Inflammatory macrophage treated with lipopolysaccharide for 1 hour (primary cell): Measurements from ENCODE around the gene ZSCAN18.
"Not testable (repeated sequence)": the region's sequence is repeated elsewhere in the genome, so short reads cannot be mapped to it uniquely, and the experiment has no call there.

Source experiments
- DNase-seq, 2 donors: peaks; one replicate each; pipeline ENCODE4 v3.0.0-alpha.2; 2020 to 2022

Gene ZSCAN18, protein sequence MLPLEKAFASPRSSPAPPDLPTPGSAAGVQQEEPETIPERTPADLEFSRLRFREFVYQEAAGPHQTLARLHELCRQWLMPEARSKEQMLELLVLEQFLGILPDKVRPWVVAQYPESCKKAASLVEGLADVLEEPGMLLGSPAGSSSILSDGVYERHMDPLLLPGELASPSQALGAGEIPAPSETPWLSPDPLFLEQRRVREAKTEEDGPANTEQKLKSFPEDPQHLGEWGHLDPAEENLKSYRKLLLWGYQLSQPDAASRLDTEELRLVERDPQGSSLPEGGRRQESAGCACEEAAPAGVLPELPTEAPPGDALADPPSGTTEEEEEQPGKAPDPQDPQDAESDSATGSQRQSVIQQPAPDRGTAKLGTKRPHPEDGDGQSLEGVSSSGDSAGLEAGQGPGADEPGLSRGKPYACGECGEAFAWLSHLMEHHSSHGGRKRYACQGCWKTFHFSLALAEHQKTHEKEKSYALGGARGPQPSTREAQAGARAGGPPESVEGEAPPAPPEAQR

DNA sequence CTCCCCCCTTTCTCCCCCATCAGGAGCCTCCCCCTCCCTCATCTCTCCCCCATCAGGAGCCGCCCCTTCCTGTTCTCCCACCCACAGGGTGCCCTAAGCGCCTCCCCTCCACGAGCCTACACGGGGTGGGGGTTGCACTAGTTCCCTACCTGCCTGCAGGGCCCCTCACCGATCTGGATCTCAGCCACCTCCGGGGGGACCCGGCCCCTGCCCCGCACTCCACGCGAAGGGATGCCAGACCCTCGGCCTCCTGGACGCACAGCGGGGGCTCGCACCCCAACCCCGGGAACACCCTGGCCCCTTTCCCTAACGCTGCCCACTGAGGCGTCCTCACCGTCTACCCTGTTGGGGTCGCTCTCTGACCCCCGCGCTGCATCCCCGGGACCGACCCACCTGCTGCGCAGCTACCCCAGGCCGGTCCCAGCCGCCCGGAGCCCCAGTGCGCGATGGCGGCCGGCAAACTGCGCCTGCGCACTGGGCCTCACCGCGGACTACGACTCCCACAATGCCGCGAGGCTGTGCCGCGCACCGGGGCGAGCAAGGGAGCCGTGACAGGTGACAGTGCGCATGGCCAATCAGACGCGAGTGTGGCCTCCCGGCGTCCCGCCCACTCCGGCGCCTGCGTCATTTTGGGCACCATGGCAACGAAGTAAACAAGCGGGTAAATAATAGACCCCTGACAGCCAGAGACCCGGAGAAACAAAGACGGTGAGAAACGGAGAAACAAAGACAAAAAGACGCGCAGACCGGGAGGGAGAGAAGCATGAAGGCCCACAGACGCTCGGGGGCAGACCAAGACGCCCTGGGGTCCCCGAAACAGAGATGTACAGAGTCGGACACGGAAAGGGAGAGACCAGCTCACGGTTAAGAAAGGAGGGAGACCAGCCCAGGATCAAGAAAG lies at the start of gene ZSCAN18:
ZSCAN18 (minus strand) TSS at position 451 of the 901 bp plus-strand sequence. CDS start 7,964 bp downstream, outside the sequence.
- peak; percentile 89 for DNase-seq

GRCh38 chr19:58147475-58147874 lies 49.4 kb upstream of the ZSCAN18 start:
- not testable (repeated sequence) for DNase-seq

GRCh38 chr19:58145849-58146248 lies 47.8 kb upstream of the ZSCAN18 start:
- DNase-seq = no peak

- DNase-seq = no peak
Measured at GRCh38 chr19:58134244-58134643, 36.2 kb upstream of the ZSCAN18 start.

DNA sequence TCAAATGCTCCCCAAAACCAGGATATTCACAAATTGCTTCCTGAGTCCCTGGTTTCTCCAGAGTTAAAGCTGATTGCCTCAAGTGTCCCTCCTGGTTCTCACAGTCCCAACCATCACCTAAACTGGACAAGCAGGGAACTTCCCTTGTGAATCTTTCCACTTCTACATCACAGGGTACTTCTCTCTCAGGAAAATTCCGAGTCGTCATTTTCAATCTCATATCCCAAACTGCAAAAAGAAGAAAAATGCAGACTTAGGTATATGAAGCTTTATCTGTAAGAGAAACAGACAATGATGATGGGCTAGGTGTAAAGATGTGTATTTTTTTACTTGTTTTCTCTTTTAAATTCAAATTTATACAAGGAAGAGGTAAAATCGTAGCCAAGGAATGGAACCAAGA lies 31.3 kb upstream of the ZSCAN18 start:
- DNase-seq = no peak

- DNase-seq = no peak
Measured at GRCh38 chr19:58128041-58128685, 30.1 kb upstream of the ZSCAN18 start.

- DNase-seq = no peak
Measured at GRCh38 chr19:58123354-58123753, 25.3 kb upstream of the ZSCAN18 start.

- no peak for DNase-seq
Measured at GRCh38 chr19:58118979-58119733, 21.1 kb upstream of the ZSCAN18 start.

GRCh38 chr19:58117841-58118575 lies 20.0 kb upstream of the ZSCAN18 start:
- DNase-seq = no peak

DNA sequence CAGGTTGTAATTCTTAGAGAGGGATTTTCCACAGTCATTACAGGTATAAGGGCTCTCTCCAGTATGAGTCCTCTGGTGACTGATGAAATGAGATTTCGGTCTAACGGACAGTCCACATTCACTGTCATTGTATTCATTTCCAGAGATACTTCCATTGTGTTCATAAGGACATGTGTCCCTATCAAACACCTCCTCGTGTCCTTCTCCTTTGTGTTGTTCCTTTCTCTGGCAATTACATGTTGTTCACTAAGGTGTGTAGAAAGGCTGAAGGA lies 10.5 kb upstream of the ZSCAN18 start:
- no peak for DNase-seq

DNA sequence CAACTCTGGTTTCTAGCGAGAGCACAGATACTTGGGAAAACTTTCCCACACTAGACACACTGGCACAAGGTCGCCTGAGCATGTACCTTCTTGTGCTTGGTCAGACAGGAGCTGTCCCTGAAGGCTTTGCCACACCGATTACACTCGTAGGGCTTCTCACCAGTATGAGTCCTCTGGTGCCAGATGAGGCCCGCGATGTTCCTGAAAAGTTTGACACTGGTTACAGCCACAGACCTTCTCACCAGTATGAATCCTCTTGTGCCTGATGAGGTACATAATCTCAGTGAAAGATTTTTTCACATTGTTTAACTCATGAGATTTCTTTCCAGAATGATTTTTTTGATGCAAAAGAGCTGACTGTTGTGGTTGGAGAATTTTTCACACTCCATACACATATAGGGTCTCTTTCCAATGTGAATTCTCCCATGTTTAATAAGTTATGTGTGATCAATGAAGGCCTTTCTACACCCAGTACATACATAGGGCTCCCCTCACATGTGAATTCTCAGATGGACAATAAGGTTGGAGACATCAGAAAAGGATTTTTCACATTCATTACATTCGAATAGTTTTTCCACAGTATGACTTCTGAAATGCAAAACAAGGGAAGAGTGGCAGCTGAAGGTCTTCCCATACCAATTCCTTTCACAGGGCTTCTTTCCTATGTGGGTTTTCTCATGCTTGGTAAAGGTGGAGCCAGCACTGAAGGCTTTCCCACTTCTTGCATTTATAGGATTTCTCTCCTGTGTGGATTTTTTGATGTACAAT lies 9.9 kb upstream of the ZSCAN18 start:
- DNase-seq = no peak

DNA sequence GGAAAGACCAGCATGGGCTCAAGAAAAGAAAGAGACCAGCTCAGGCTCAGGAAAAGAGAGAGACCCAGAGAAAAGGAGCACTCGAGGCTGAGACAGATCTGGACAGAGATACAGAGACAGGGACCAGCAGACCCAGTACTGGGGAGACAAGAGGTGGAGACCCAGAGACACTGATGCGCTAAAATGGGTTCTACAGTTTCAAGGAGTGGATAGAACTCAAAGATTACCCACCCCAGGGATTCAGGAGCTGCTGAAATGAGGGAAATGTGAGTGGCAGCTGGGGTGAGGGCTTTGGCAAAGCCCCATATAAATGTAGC lies 609 bp upstream of the ZSCAN18 start:
- DNase-seq = no peak

GRCh38 chr19:58097349-58097748 lies 682 bp downstream of the ZSCAN18 start:
- no peak for DNase-seq

- DNase-seq = no peak
Measured at GRCh38 chr19:58096884-58097283, 1.1 kb downstream of the ZSCAN18 start.

DNA sequence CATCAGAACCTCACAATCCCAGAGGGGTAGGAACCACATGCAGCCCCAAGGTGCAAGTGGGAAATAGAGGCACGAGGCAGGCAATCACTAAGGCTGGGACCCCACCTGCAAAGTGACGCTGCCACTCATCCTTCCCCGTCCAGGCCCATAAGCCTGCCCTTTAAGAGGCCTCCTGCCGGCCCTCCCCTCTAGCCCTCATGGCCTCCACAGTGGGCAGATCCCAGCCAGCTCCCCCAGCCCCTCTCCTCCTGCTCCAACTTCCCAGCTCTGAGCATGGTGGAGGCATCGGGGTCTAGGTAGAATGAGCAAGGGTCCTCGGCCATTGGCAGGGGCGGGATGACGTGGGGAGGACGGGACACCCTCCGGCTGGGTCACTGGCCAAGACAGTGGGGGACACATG lies 2.7 kb downstream of the ZSCAN18 start:
- no peak for DNase-seq

GRCh38 chr19:58093071-58093470 lies 5.0 kb downstream of the ZSCAN18 start:
- DNase-seq = no peak

GRCh38 chr19:58091251-58091995 lies 6.6 kb downstream of the ZSCAN18 start:
- no peak for DNase-seq

DNA sequence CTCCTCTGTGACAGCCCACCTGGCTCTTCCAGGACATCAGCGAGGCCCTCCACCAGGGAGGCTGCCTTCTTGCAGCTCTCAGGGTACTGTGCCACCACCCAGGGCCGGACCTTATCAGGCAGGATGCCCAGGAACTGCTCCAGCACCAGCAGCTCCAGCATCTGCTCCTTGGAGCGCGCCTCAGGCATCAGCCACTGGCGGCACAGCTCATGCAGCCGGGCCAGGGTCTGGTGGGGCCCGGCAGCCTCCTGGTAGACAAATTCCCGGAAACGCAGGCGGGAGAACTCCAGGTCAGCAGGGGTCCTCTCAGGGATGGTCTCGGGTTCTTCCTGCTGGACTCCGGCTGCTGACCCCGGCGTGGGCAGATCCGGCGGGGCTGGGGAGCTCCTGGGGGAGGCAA lies 8.2 kb downstream of the ZSCAN18 start:
- no peak for DNase-seq

GRCh38 chr19:58088521-58089052 lies 9.4 kb downstream of the ZSCAN18 start:
- no peak for DNase-seq
